Measurements from ENCODE around the gene SKOR1. TPM values are rescaled to one million over a fixed set of nuclear protein-coding genes. Genes with fewer than 3 reads are reported as not detected.

Gene SKOR1
- total and polyA plus RNA-seq, 4 donors = 1.0 to 1.3 (median 1.2) TPM; not detected in 1

DNA sequence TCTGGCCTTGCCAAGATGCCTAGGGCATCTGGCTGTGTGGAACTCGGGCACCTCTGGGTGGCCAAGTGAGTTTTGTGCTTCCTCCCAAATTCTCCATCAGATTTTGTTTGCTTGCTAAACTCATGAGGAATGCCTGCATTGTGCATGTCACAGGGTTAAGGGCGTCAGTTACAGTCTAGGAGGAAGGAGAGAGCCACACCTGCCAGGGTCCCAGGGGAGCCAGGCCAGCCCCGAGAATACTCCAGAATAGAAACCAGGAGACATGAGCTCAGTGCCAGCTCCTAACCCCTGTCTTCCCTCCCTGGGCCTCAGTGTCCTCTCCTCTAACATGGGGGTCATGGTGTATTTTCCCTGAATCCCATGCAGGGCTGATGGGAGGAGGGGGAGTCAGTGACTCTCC lies 22.0 kb upstream of the SKOR1 start:
- Histone ChIP-seq H3K4me1 (ENCODE audit: control insufficient read depth in 1 of 2, insufficient read depth in 2 of 2, low read length in 2 of 2) (no peaks in the 10 kb centered on the region), H3K27ac (ENCODE audit: low read depth in 1 of 2, low read length in 2 of 2) (no peak overlapping the region), H3K9me3 (ENCODE audit: control insufficient read depth, low read length) (no peaks in the 10 kb centered on the region), H3K36me3 (ENCODE audit: control insufficient read depth in 1 of 2, insufficient read depth in 2 of 2, low read length in 1 of 2) (peaks cover 0 to 2% of the 10 kb centered on the region in 2 donors), H3K27me3 (ENCODE audit: control insufficient read depth in 1 of 2, insufficient read depth in 2 of 2, low read length in 1 of 2) (no peaks in the 10 kb centered on the region), H3K4me3 (ENCODE audit: low read length in 2 of 2) (no peak overlapping the region)
- ATAC-seq (ENCODE audit: low FRiP score) (no peak), DNase-seq (no peak)
- intact Hi-C loops (cut with DNase I) = no loop called here
- WGBS, 2 donors = 71 to 80% methylated on average over 3 of the region's 3 CpGs

DNA sequence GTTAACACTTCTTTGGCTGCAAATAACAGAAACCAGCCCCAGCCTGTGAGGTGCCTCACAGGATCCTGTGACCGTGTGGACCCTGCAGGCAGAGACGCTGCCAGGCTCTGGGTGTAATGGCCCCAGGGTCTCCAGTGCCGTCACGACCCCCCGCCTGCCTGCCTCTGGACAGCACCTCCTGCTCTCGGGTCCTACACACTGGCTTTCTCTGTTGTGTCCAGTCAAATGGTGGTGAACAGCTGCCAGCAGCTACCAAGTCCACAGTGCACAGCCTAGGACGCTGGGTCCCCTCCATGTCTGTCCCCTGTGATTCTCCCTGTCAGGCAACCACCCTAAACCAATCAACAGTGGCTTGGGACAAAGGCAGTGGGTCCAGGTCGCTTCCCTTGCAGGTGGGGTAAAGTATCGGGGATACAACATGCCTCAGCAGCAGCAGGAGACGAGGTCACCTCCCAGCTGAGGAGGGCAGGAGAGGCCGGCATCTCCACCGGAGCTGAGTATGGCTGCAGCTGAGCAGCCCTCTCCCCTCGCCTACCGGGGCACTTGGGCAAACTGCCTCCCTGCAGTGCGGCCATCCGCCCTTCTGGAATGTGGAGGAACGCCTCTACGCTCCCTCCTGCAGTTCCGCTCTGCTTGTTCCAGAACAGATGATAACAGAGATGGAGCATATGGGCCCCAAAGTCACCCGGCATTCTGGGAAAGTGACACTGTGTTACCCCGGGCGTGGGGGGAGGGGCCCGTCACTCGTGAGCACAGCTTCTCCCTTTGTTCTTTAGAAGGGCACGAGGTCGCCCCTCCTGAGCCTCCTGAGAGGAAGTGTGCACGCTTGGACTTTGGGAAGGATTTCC lies 21.1 kb upstream of the SKOR1 start:
- Histone ChIP-seq H3K4me1 (ENCODE audit: control insufficient read depth in 1 of 2, insufficient read depth in 2 of 2, low read length in 2 of 2) (no peaks in the 10 kb centered on the region), H3K9me3 (ENCODE audit: control insufficient read depth, low read length) (no peaks in the 10 kb centered on the region), H3K36me3 (ENCODE audit: control insufficient read depth in 1 of 2, insufficient read depth in 2 of 2, low read length in 1 of 2) (peaks cover 0 to 2% of the 10 kb centered on the region in 2 donors), H3K4me3 (ENCODE audit: low read length in 2 of 2) (no peak overlapping the region), H3K27ac (ENCODE audit: low read depth in 1 of 2, low read length in 2 of 2) (no peak overlapping the region), H3K27me3 (ENCODE audit: control insufficient read depth in 1 of 2, insufficient read depth in 2 of 2, low read length in 1 of 2) (no peaks in the 10 kb centered on the region)
- intact Hi-C loops (cut with DNase I) = no loop called here
- 81 to 83% methylated on average over 27 of the region's 27 CpGs for WGBS, 2 donors
- no peak for ATAC-seq (ENCODE audit: low FRiP score)
- DNase-seq = peak in 1 of 2 donors; percentile 63

DNA sequence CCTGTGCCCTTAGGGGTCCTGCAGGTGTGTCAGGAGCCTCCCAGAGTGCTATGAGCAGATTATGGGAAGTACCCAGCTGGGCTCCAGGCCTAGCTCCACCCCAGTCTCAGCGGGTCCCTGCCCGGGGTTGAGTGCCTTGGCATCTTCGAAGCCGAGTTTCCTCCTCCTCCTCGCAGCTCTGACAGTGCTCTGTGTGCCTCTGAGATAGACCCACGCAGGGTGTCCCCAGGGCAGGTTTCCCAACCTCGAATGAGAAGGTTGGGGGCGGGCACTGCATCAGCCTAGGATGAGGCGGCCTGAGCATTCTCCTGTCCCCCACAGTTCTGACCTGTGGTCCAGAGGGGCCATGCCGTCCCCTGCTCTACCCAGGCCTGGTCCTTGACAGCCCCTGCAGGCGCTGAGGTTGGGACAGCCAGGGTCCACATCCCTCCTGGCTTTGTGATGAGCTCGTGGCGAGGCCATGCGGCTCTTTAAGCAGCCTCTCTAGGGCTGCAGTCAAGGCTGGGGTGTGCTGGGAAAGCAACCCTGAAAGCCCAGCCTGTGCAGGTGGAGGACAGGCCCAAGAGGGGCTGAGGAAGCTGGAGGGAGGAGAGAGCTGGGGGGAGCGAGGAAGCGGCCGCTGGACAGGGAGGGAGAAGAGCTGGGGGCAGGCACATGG lies 20.2 kb upstream of the SKOR1 start:
- Histone ChIP-seq H3K9me3 (ENCODE audit: control insufficient read depth, low read length) (no peaks in the 10 kb centered on the region), H3K27ac (ENCODE audit: low read depth in 1 of 2, low read length in 2 of 2) (no peak overlapping the region), H3K27me3 (ENCODE audit: control insufficient read depth in 1 of 2, insufficient read depth in 2 of 2, low read length in 1 of 2) (no peaks in the 10 kb centered on the region), H3K4me1 (ENCODE audit: control insufficient read depth in 1 of 2, insufficient read depth in 2 of 2, low read length in 2 of 2) (no peaks in the 10 kb centered on the region), H3K36me3 (ENCODE audit: control insufficient read depth in 1 of 2, insufficient read depth in 2 of 2, low read length in 1 of 2) (peaks cover 0 to 2% of the 10 kb centered on the region in 2 donors), H3K4me3 (ENCODE audit: low read length in 2 of 2) (no peak overlapping the region)
- peak in 1 of 2 donors; percentile 64 for DNase-seq
- intact Hi-C loops (cut with DNase I) = no loop called here
- 86 to 88% methylated on average over 17 of the region's 17 CpGs for WGBS, 2 donors
- ATAC-seq (ENCODE audit: low FRiP score) = no peak

DNA sequence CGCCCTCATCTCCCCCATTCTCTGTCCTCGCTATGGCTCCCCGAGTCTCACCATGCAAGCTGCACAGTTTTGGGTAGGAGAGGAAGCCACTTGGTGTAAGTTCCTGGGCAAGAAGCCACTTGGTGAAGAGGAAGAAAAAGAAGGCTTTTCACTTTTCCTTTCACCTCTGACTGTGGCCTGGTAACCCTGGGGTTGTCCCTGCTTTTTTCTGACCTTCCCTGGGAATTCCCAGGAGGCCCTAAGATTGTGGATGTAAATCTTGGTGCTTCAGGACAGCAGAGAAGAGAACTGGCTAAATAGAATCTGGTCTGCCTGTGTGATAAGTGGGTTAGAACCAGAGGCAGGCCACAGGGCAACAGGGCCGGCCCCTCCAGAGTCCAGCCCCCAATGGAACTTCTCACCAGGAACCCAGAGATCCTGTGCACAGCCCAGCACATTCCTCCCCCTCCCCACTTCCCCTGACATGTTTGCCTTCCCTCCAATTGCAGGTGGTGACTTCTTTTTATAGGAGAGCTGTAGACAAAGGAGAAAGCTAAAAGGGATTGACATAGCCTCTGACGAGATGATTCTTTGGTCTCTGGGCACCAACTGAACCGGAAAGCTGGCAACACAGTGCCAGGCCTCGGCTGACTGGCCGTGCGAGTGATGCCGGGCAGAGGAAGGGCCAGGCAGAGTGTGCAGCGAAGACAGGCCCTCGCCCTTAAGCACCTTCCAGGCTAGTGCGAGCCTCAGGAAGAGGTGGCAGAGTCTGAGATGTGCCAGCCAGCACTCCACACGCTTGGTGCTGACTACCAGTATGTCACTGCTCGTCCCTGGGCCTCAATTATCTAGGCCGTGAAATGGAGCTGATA lies 19.4 kb upstream of the SKOR1 start:
- Histone ChIP-seq H3K27ac (ENCODE audit: low read depth in 1 of 2, low read length in 2 of 2) (no peak overlapping the region), H3K9me3 (ENCODE audit: control insufficient read depth, low read length) (no peaks in the 10 kb centered on the region), H3K4me1 (ENCODE audit: control insufficient read depth in 1 of 2, insufficient read depth in 2 of 2, low read length in 2 of 2) (no peaks in the 10 kb centered on the region), H3K4me3 (ENCODE audit: low read length in 2 of 2) (no peak overlapping the region), H3K36me3 (ENCODE audit: control insufficient read depth in 1 of 2, insufficient read depth in 2 of 2, low read length in 1 of 2) (peaks cover 0 to 2% of the 10 kb centered on the region in 2 donors), H3K27me3 (ENCODE audit: control insufficient read depth in 1 of 2, insufficient read depth in 2 of 2, low read length in 1 of 2) (no peaks in the 10 kb centered on the region)
- no peak for DNase-seq
- 90 to 91% methylated on average over 16 of the region's 16 CpGs for WGBS, 2 donors
- ATAC-seq (ENCODE audit: low FRiP score) = no peak
- intact Hi-C loops (cut with DNase I) = no loop called here

DNA sequence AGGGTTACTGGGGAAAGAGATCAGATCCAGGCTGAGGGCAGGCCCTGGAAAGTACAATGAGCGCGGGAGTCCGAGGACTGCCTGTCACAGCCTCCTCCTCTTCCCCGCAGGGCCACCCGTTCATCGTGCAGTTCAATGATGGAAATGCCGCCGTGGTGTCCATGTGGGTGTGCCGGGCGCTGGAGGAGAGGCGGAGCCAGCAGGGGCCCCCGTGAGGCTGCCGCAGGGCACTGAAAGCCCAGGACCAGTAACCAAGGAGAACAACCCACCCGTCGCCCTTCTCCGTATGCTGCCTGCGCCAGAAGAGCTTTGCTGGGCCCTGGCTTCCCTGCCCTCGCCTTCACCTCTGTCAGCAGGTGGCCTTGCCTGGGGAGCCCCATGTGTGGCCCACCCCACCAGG lies 18.8 kb upstream of the SKOR1 start:
- ATAC-seq (ENCODE audit: low FRiP score) = no peak

DNA sequence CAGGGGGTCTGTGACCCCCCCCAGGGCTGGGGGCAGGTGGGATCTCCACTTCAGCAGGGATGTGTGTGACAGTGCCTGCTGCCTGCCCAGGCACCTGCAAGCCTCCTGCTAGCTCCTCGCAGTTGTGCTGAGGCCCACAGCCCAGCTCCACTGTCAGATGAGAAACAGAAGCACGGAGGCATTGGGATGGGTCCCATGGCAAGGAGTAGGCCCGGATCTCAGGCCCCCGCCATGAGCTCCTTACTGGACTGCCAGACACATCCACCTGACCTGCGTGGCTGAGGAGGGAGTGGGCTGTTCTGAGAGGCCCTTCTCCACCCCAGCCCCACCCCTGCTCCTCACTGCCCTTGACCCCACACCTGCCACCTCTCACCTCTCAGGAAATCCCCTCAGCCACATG lies 18.2 kb upstream of the SKOR1 start:
- H3K9me3 ChIP-seq (ENCODE audit: control insufficient read depth, low read length) = no peaks in the 10 kb centered on the region

More for the DNA sequence above, 18.8 kb upstream of the SKOR1 start:
- WGBS, 2 donors = 94 to 95% methylated on average over 18 of the region's 18 CpGs
- H3K36me3 ChIP-seq (ENCODE audit: control insufficient read depth in 1 of 2, insufficient read depth in 2 of 2, low read length in 1 of 2) = peaks cover 0 to 2% of the 10 kb centered on the region in 2 donors
- intact Hi-C loops (cut with DNase I) = no loop called here
- no peak overlapping the region for H3K27ac ChIP-seq (ENCODE audit: low read depth in 1 of 2, low read length in 2 of 2)
- no peaks in the 10 kb centered on the region for H3K4me1 ChIP-seq (ENCODE audit: control insufficient read depth in 1 of 2, insufficient read depth in 2 of 2, low read length in 2 of 2)
- H3K4me3 ChIP-seq (ENCODE audit: low read length in 2 of 2) = no peak overlapping the region
- H3K27me3 ChIP-seq (ENCODE audit: control insufficient read depth in 1 of 2, insufficient read depth in 2 of 2, low read length in 1 of 2) = no peaks in the 10 kb centered on the region
- H3K9me3 ChIP-seq (ENCODE audit: control insufficient read depth, low read length) = no peaks in the 10 kb centered on the region
- peak in 1 of 2 donors; percentile 51 for DNase-seq

DNA sequence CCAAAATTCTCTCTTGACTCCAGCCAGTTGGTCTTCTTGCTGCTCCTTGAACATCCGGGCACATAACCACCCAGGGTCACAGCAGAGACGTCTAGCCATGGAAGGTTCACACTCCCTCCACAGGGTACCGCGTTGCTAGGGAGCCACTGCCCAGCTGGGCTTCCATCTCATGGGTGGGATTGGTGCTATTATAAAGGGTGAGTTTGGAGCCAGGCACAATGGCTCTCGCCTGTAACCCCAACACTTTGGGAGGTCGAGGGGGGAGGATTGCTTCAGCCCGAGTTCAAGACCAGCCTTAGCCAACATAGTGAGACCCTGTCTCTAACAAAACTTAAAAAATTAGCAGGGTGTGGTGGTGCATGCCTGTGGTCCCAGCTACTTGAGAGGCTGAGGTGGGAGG lies 17.5 kb upstream of the SKOR1 start:
- WGBS, 2 donors = 95 to 97% methylated on average over 7 of the region's 7 CpGs

More for the DNA sequence above, 18.2 kb upstream of the SKOR1 start:
- WGBS, 2 donors = 94 to 95% methylated on average over 5 of the region's 5 CpGs
- H3K4me3 ChIP-seq (ENCODE audit: low read length in 2 of 2) = no peak overlapping the region
- no peaks in the 10 kb centered on the region for H3K4me1 ChIP-seq (ENCODE audit: control insufficient read depth in 1 of 2, insufficient read depth in 2 of 2, low read length in 2 of 2)
- peak in 1 of 2 donors; percentile 51 for DNase-seq
- H3K27me3 ChIP-seq (ENCODE audit: control insufficient read depth in 1 of 2, insufficient read depth in 2 of 2, low read length in 1 of 2) = no peaks in the 10 kb centered on the region
- intact Hi-C loops (cut with DNase I) = no loop called here
- H3K27ac ChIP-seq (ENCODE audit: low read depth in 1 of 2, low read length in 2 of 2) = no peak overlapping the region
- no peak for ATAC-seq (ENCODE audit: low FRiP score)
- peaks cover 0 to 2% of the 10 kb centered on the region in 2 donors for H3K36me3 ChIP-seq (ENCODE audit: control insufficient read depth in 1 of 2, insufficient read depth in 2 of 2, low read length in 1 of 2)

DNA sequence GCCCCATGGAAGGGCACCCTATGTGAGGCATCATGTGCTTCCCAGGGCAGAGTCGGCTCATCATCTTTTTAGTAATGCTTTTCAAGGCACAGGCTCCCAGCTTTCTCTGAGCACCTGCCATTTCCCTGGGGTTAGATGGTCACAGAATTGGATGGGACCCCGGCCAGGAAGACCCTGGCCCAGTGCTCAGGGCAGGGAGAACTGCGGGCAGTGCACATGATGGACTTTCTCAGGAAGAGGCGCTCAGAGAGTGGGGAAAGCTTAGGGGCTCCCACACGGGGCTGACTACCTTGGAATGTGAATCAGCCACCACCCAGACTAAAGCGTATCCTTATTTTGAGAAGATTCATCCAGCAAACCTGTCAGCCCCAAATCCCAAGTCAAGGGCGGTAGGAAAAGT lies 16.5 kb upstream of the SKOR1 start:
- Histone ChIP-seq H3K4me1 (ENCODE audit: control insufficient read depth in 1 of 2, insufficient read depth in 2 of 2, low read length in 2 of 2) (no peaks in the 10 kb centered on the region), H3K27ac (ENCODE audit: low read depth in 1 of 2, low read length in 2 of 2) (no peak overlapping the region), H3K27me3 (ENCODE audit: control insufficient read depth in 1 of 2, insufficient read depth in 2 of 2, low read length in 1 of 2) (no peaks in the 10 kb centered on the region), H3K9me3 (ENCODE audit: control insufficient read depth, low read length) (no peaks in the 10 kb centered on the region), H3K4me3 (ENCODE audit: low read length in 2 of 2) (no peak overlapping the region), H3K36me3 (ENCODE audit: control insufficient read depth in 1 of 2, insufficient read depth in 2 of 2, low read length in 1 of 2) (peaks cover 0 to 2% of the 10 kb centered on the region in 2 donors)
- ATAC-seq (ENCODE audit: low FRiP score) = no peak
- DNase-seq = no peak
- 84 to 92% methylated on average over 7 of the region's 7 CpGs for WGBS, 2 donors
- intact Hi-C loops (cut with DNase I) = no loop called here

More for the DNA sequence above, 17.5 kb upstream of the SKOR1 start:
- intact Hi-C loops (cut with DNase I) = no loop called here
- no peak overlapping the region for H3K27ac ChIP-seq (ENCODE audit: low read depth in 1 of 2, low read length in 2 of 2)
- H3K36me3 ChIP-seq (ENCODE audit: control insufficient read depth in 1 of 2, insufficient read depth in 2 of 2, low read length in 1 of 2) = peaks cover 0 to 2% of the 10 kb centered on the region in 2 donors
- H3K9me3 ChIP-seq (ENCODE audit: control insufficient read depth, low read length) = no peaks in the 10 kb centered on the region
- no peaks in the 10 kb centered on the region for H3K27me3 ChIP-seq (ENCODE audit: control insufficient read depth in 1 of 2, insufficient read depth in 2 of 2, low read length in 1 of 2)
- ATAC-seq (ENCODE audit: low FRiP score) (no peak), DNase-seq (no peak)
- no peaks in the 10 kb centered on the region for H3K4me1 ChIP-seq (ENCODE audit: control insufficient read depth in 1 of 2, insufficient read depth in 2 of 2, low read length in 2 of 2)
- H3K4me3 ChIP-seq (ENCODE audit: low read length in 2 of 2) = no peak overlapping the region
